ENCODE data around the gene NRP1. TPM values are rescaled to one million over a fixed set of nuclear protein-coding genes. Genes with fewer than 3 reads are reported as not detected.
A peak's percentile ranks its signal among the peaks of the same experiment; 100 is the strongest.

Gene NRP1
- total and polyA plus RNA-seq, 9 donors: 80.1 to 140 (median 112) TPM

- Histone ChIP-seq H3K27ac (ENCODE audit: low read length) (no peak overlapping the region), H3K36me3 (ENCODE audit: control insufficient read depth, insufficient read depth, low read length) (no peaks in the 10 kb centered on the region), H3K9me3 (replicated peaks; ENCODE audit: control insufficient read depth, low read depth, low read length) (no peaks in the 10 kb centered on the region), H3K27me3 (ENCODE audit: control insufficient read depth, insufficient read depth, low read length) (no peaks in the 10 kb centered on the region), H3K4me1 (ENCODE audit: control insufficient read depth, insufficient read depth, low read length) (peaks cover 3% of the 10 kb centered on the region), H3K4me3 (ENCODE audit: low read length) (no peak overlapping the region)
- no CpG with 5 or more reads among the region's 3 CpGs for WGBS (ENCODE audit: insufficient coverage)
- no peak for DNase-seq
Observed at GRCh38 chr10:33352615-33353014, 18.1 kb upstream of the NRP1 start.

GRCh38 chr10:33352175-33352574 lies 17.7 kb upstream of the NRP1 start:
- WGBS (ENCODE audit: insufficient coverage): no CpG with 5 or more reads among the region's 3 CpGs
- peak; percentile 70 for DNase-seq

GRCh38 chr10:33350041-33350440 lies 15.6 kb upstream of the NRP1 start:
- Histone ChIP-seq H3K27me3 (ENCODE audit: control insufficient read depth, insufficient read depth, low read length) (no peaks in the 10 kb centered on the region), H3K36me3 (ENCODE audit: control insufficient read depth, insufficient read depth, low read length) (no peaks in the 10 kb centered on the region), H3K4me3 (ENCODE audit: low read length) (no peak overlapping the region), H3K4me1 (ENCODE audit: control insufficient read depth, insufficient read depth, low read length) (peaks cover 6% of the 10 kb centered on the region), H3K9me3 (replicated peaks; ENCODE audit: control insufficient read depth, low read depth, low read length) (no peaks in the 10 kb centered on the region), H3K27ac (ENCODE audit: low read length) (no peak overlapping the region)
- no CpG with 5 or more reads among the region's 2 CpGs for WGBS (ENCODE audit: insufficient coverage)
- DNase-seq: no peak

More at GRCh38 chr10:33352175-33352574, 17.7 kb upstream of the NRP1 start:
- Histone ChIP-seq H3K27ac (ENCODE audit: low read length) (no peak overlapping the region), H3K4me1 (ENCODE audit: control insufficient read depth, insufficient read depth, low read length) (peaks cover 4% of the 10 kb centered on the region), H3K36me3 (ENCODE audit: control insufficient read depth, insufficient read depth, low read length) (no peaks in the 10 kb centered on the region), H3K4me3 (ENCODE audit: low read length) (no peak overlapping the region), H3K27me3 (ENCODE audit: control insufficient read depth, insufficient read depth, low read length) (no peaks in the 10 kb centered on the region), H3K9me3 (replicated peaks; ENCODE audit: control insufficient read depth, low read depth, low read length) (no peaks in the 10 kb centered on the region)

GRCh38 chr10:33349268-33349667 lies 14.8 kb upstream of the NRP1 start:
- H3K9me3 ChIP-seq (replicated peaks; ENCODE audit: control insufficient read depth, low read depth, low read length): peaks cover 4% of the 10 kb centered on the region
- no peak for DNase-seq
- peaks cover 6% of the 10 kb centered on the region for H3K4me1 ChIP-seq (ENCODE audit: control insufficient read depth, insufficient read depth, low read length)
- no peak overlapping the region for H3K27ac ChIP-seq (ENCODE audit: low read length)
- no peaks in the 10 kb centered on the region for H3K36me3 ChIP-seq (ENCODE audit: control insufficient read depth, insufficient read depth, low read length)
- H3K27me3 ChIP-seq (ENCODE audit: control insufficient read depth, insufficient read depth, low read length): no peaks in the 10 kb centered on the region
- H3K4me3 ChIP-seq (ENCODE audit: low read length): no peak overlapping the region

GRCh38 chr10:33347211-33347610 lies 12.7 kb upstream of the NRP1 start:
- no peaks in the 10 kb centered on the region for H3K36me3 ChIP-seq (ENCODE audit: control insufficient read depth, insufficient read depth, low read length)
- peak overlapping the region; percentile 32 for H3K27ac ChIP-seq (ENCODE audit: low read length)
- peak; percentile 84 for DNase-seq
- H3K4me1 ChIP-seq (ENCODE audit: control insufficient read depth, insufficient read depth, low read length): peaks cover 6% of the 10 kb centered on the region
- no CpG with 5 or more reads among the region's 2 CpGs for WGBS (ENCODE audit: insufficient coverage)
- H3K9me3 ChIP-seq (replicated peaks; ENCODE audit: control insufficient read depth, low read depth, low read length): peaks cover 4% of the 10 kb centered on the region
- no peaks in the 10 kb centered on the region for H3K27me3 ChIP-seq (ENCODE audit: control insufficient read depth, insufficient read depth, low read length)
- H3K4me3 ChIP-seq (ENCODE audit: low read length): no peak overlapping the region

- H3K27me3 ChIP-seq (ENCODE audit: control insufficient read depth, insufficient read depth, low read length): no peaks in the 10 kb centered on the region
- peaks cover 4% of the 10 kb centered on the region for H3K9me3 ChIP-seq (replicated peaks; ENCODE audit: control insufficient read depth, low read depth, low read length)
- H3K36me3 ChIP-seq (ENCODE audit: control insufficient read depth, insufficient read depth, low read length): no peaks in the 10 kb centered on the region
- no peak overlapping the region for H3K27ac ChIP-seq (ENCODE audit: low read length)
- no peak overlapping the region for H3K4me3 ChIP-seq (ENCODE audit: low read length)
- DNase-seq: no peak
- 100% methylated on average over 2 of the region's 5 CpGs for WGBS (ENCODE audit: insufficient coverage)
- peaks cover 6% of the 10 kb centered on the region for H3K4me1 ChIP-seq (ENCODE audit: control insufficient read depth, insufficient read depth, low read length)
Observed at GRCh38 chr10:33345236-33345635, 10.8 kb upstream of the NRP1 start.

GRCh38 chr10:33344676-33345075 lies 10.2 kb upstream of the NRP1 start:
- Histone ChIP-seq H3K4me1 (ENCODE audit: control insufficient read depth, insufficient read depth, low read length) (peaks cover 6% of the 10 kb centered on the region), H3K36me3 (ENCODE audit: control insufficient read depth, insufficient read depth, low read length) (no peaks in the 10 kb centered on the region), H3K4me3 (ENCODE audit: low read length) (no peak overlapping the region), H3K27me3 (ENCODE audit: control insufficient read depth, insufficient read depth, low read length) (no peaks in the 10 kb centered on the region), H3K27ac (ENCODE audit: low read length) (no peak overlapping the region), H3K9me3 (replicated peaks; ENCODE audit: control insufficient read depth, low read depth, low read length) (peaks cover 4% of the 10 kb centered on the region)
- WGBS (ENCODE audit: insufficient coverage): 92% methylated on average over 2 of the region's 2 CpGs
- no peak for DNase-seq

GRCh38 chr10:33341637-33342036 lies 7.2 kb upstream of the NRP1 start:
- Histone ChIP-seq H3K4me3 (ENCODE audit: low read length) (no peak overlapping the region), H3K9me3 (replicated peaks; ENCODE audit: control insufficient read depth, low read depth, low read length) (peaks cover 4% of the 10 kb centered on the region), H3K36me3 (ENCODE audit: control insufficient read depth, insufficient read depth, low read length) (no peaks in the 10 kb centered on the region), H3K27me3 (ENCODE audit: control insufficient read depth, insufficient read depth, low read length) (no peaks in the 10 kb centered on the region), H3K27ac (ENCODE audit: low read length) (no peak overlapping the region), H3K4me1 (ENCODE audit: control insufficient read depth, insufficient read depth, low read length) (peaks cover 12% of the 10 kb centered on the region)
- WGBS (ENCODE audit: insufficient coverage): no CpG with 5 or more reads among the region's 1 CpG
- peak; percentile 40 for DNase-seq

GRCh38 chr10:33337326-33337957 lies 3.0 kb upstream of the NRP1 start:
- WGBS (ENCODE audit: insufficient coverage): 42% methylated on average over 6 of the region's 11 CpGs
- Histone ChIP-seq H3K4me3 (ENCODE audit: low read length) (peak overlapping the region; percentile 85), H3K4me1 (ENCODE audit: control insufficient read depth, insufficient read depth, low read length) (peaks cover 21% of the 10 kb centered on the region), H3K9me3 (replicated peaks; ENCODE audit: control insufficient read depth, low read depth, low read length) (no peaks in the 10 kb centered on the region), H3K36me3 (ENCODE audit: control insufficient read depth, insufficient read depth, low read length) (no peaks in the 10 kb centered on the region), H3K27ac (ENCODE audit: low read length) (peak overlapping the region; percentile 90), H3K27me3 (ENCODE audit: control insufficient read depth, insufficient read depth, low read length) (peaks cover 14% of the 10 kb centered on the region)
- peak; percentile 83 for DNase-seq

- Histone ChIP-seq H3K9me3 (replicated peaks; ENCODE audit: control insufficient read depth, low read depth, low read length) (no peaks in the 10 kb centered on the region), H3K4me1 (ENCODE audit: control insufficient read depth, insufficient read depth, low read length) (peaks cover 21% of the 10 kb centered on the region), H3K36me3 (ENCODE audit: control insufficient read depth, insufficient read depth, low read length) (no peaks in the 10 kb centered on the region), H3K27me3 (ENCODE audit: control insufficient read depth, insufficient read depth, low read length) (peaks cover 14% of the 10 kb centered on the region), H3K4me3 (ENCODE audit: low read length) (peak overlapping the region; percentile 85), H3K27ac (ENCODE audit: low read length) (peak overlapping the region; percentile 95)
- WGBS (ENCODE audit: insufficient coverage): under 1% methylated on average over 56 of the region's 67 CpGs
- DNase-seq: peak; percentile 92
Observed at GRCh38 chr10:33336582-33337325, 2.3 kb upstream of the NRP1 start.

All from muscle of leg (tissue), 11 donors.